Activated T-helper 9 cell treated with anti-CD3 and anti-CD28 coated beads, Interleukin-2, amount 50 U/mL, for 16 hours (primary cell): ENCODE results near the gene ZNF133.
"Not testable (repeated sequence)": the region's sequence is repeated elsewhere in the genome, so short reads cannot be mapped to it uniquely, and the experiment has no call there.

Experiments
- DNase-seq: peaks from one replicate; pipeline ENCODE4 v3.0.0-alpha.2; 2020; ENCODE audit warnings: low read depth

Gene ZNF133

GRCh38 chr20:18284805-18285533 lies 3.4 kb upstream of the ZNF133 start:
- no peak for DNase-seq

DNA sequence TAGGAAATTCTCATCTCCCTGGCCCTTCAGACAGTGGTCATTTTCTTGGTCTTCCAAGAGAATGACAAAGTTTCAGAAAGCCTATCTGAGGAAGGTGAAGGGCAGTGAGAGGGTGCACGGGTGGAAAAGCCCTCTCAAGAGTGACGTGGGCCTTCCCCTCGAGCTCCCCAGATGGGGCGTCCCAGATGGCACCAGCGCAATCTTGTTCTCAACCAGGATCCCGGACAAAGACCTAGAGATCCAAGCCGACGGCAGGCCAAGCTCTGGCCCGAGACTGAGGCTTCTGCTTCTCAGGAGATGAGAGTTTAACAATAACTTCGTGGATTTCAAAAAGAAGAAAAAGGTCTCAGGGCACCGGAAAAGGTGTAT lies 797 bp upstream of the ZNF133 start:
- DNase-seq = no peak

- no peak for DNase-seq
Measured at GRCh38 chr20:18288749-18289267, 481 bp downstream of the ZNF133 start.

GRCh38 chr20:18289306-18289705 lies 979 bp downstream of the ZNF133 start:
- DNase-seq = no peak

- no peak for DNase-seq
Measured at GRCh38 chr20:18299364-18299763, 11.0 kb downstream of the ZNF133 start.

- DNase-seq = no peak
Measured at GRCh38 chr20:18304618-18305017, 16.3 kb downstream of the ZNF133 start.

- DNase-seq = no peak
Measured at GRCh38 chr20:18307301-18307700, 19.0 kb downstream of the ZNF133 start.

GRCh38 chr20:18310051-18310450 lies 21.7 kb downstream of the ZNF133 start:
- DNase-seq = no peak

DNA sequence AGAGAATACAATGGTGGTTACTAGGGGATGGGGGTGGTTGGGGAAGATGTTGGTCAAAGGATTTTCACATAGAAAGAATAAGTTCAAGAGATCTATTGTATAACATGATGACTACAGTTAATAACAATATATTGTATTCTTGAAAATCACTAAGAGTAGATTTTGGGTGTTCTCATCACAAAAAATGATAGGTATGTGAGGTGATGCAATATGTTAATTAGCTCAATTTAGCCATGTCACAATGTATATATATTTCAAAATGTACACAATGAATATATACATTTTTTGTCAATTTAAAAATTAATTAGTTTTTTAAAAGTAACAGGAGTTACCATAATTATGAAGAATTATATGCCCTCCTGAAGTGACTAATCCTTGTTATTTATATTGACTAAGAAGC lies 22.3 kb downstream of the ZNF133 start:
- DNase-seq = no peak

DNA sequence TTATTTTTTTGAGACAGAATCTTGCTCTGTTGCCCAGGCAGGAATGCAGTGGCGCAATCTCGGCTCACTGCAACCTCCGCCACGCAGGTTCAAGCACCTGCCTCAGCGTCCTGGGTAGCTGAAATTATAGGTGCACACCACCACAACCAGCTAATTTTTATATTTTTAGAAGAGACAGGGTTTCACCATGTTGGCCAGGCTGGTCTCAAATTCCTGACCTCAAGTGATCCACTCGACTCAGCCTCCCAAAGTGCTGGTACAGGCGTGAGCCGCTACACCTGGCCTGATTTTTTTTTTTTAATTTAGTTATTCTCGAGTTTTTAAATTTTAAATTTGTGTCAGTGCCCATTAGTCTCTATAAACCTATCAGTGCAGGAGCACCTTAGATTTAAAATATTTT lies 24.4 kb downstream of the ZNF133 start:
- no peak for DNase-seq

DNA sequence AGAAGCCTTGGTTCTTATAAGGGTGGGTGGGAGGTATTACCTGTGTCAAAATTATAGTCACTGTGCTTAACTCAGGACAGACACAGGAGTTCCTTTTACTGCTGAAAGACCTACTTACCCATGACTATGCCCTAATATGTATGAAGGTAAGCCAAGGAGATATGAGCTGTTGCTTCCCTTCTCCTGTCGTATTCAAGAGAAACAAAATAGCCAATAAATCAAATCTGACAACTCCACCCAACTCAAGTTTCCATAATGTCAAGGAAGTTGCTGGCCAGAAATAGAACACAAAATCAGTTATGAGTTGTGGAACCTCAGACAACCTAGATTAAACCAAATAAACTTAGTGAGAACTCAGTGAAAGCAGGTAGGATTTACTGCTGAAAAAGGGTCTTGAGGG lies 25.1 kb downstream of the ZNF133 start:
- no peak for DNase-seq

DNA sequence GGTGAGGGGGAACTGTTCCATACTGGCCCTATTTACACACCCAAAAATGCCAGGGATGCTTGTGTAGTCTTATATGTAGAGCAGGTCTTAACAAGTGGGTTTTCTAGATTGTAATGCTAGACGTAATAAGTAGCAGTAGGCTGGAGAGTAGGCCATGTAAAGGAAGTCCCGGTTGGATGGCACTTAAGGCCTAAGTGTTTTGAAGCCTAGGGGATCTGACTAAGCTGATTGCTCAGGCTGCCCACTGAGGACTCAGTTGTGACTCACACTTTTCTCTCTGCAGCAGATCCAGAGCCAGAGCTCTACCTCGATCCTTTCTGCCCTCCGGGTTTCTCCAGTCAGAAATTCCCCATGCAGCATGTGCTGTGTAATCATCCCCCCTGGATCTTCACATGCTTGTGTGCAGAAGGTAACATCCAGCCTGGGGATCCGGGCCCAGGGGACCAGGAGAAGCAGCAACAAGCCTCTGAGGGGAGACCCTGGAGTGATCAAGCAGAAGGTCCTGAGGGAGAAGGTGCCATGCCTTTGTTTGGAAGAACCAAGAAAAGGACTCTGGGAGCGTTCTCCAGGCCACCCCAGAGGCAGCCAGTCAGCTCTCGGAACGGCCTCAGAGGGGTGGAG lies 26.6 kb downstream of the ZNF133 start:
- no peak for DNase-seq

- no peak for DNase-seq
Measured at GRCh38 chr20:18316166-18316565, 27.8 kb downstream of the ZNF133 start.

DNA sequence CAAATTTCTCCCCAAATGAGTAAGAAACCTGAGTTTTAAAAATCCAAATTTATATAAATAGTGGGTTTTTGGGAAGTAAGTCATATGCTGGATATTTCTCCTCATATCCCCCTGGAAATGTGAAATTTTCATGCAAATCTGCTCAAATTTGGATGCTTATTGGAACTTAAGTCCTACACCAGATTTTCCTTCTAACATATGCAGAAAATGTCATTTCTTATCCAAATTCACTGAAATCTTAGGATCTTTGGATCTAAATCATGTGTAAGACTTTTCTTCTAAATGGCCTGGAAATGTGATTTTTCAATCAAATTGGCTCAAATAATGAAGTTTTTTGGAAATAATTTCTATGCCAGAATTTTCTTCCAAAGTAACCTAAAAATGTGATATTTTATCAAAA lies 33.0 kb downstream of the ZNF133 start:
- DNase-seq = no peak

GRCh38 chr20:18321976-18322950 lies 33.9 kb downstream of the ZNF133 start:
- DNase-seq = no peak

DNA sequence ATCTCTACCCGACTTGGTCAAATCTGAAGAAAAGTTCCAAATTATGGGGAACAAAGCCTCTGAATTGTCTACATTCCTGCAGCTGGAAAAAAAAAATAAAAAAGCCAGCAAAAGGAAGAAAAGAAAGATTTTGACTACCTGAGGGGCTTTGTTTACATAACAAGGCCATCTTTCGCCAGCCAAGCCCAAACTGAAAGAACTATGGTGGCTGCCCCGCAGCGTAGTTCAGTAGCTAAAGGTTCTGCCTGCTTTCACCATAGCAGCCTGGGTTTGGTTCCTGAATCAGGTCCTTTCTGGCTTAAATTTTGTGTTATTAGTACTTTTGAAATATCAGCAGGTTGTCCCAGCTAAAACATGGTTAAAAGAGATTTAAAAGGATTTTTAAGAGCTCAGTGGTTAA lies 35.4 kb downstream of the ZNF133 start:
- no peak for DNase-seq

DNA sequence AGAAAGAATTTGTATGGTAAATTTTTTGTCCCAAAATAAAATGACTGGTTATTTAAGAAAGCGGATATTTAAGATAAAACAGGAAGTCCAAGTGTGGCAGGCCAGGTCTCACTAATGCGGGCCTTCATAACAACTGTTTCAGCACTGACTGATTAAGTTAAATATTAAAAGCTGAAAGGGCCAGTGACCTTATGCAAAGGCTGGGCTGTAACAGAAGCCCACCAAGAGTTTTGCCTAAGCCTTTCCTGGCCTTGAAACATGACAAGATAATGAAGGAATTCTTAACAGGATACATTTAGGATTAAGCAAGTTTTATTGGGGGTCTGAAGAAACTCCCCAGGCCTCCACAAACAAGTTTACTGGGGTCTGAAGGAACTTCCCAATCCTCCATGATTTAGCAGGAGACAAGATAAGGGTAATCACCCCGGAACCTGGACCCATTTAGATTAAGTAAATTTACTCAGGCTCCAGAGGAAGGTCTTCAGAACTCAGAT lies 36.3 kb downstream of the ZNF133 start:
- no peak for DNase-seq

DNA sequence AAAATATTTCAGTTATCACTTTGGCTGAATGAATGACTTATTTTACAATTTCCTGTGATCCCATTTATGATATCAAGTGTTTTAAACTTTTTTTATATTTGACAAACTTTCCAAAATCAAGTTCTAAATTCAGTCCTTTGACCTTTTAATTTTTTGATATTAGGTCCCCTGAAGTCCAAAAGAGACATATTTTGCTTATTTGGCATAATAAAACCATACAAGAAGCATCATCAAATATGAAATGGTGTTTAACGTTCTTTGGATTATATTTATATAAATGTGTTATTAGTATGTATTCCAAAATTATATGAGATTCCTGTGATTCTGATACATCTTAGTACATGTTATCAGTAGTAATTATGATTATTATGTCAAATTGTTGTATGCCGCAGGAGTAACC lies 38.7 kb downstream of the ZNF133 start:
- DNase-seq = no peak

DNA sequence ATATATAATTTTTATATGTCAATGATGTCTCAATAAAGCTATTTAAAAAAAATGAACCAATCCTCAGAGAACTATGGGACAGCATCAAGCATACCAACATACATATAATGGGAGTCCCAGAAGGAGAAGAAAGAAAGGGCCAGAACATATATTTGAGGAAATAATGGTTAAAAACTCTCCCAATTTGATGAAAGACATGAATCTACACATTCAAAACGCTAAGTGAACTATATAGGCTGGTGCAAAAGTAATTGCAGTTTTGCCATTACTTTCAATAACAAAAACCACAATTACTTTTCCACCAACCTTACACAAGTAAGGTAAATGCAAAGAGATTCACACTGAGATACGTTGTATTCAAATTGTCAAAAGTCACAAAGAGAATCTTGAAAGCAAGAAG lies 43.4 kb downstream of the ZNF133 start:
- DNase-seq = no peak

- not testable (repeated sequence) for DNase-seq
Measured at GRCh38 chr20:18349749-18350148, 61.4 kb downstream of the ZNF133 start.

DNA sequence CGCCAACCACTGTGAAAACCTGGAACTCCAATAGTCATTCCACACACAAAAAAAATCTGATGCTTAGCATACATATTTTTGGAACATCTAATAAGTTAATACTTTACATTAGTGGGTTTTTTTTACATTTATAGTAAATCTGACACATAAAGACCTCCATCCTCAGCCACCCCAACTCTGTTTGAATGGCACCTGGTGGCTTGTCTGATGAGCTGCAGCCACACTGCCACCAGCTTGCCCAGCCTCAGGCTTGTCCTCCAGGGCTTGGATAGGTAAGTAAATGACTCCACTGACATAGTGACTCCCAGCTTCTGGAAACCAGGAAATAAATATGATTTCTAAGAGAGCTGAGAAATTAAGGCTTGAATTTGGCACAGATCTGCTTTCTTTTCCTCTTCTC lies 71.5 kb downstream of the ZNF133 start:
- DNase-seq = no peak

- no peak for DNase-seq
Measured at GRCh38 chr20:18360635-18361034, 72.3 kb downstream of the ZNF133 start.
